Smooth muscle cell (in vitro differentiated cells): ENCODE measurements around the gene ZCCHC7. TPM values are rescaled to one million over a fixed set of nuclear protein-coding genes. Genes with fewer than 3 reads are reported as not detected.

Experiments used
- DNase-seq: peaks from one replicate; lab custom pipeline; 2025; ENCODE audit not compliant: unreplicated experiment; lab: John Stamatoyannopoulos, UW
- H2AFZ ChIP-seq: fragments of 200-600 bp; sonication (generic); 2 replicates; pipeline ENCODE4 v1.6.0; 2016; ENCODE audit warnings: antibody characterized with exemption, low read depth, mild to moderate bottlenecking
- H3F3A ChIP-seq: fragments of 200-600 bp; sonication (generic); 2 replicates; pipeline ENCODE4 v1.6.0; 2017; ENCODE audit warnings: antibody characterized with exemption, low read depth
- H3K27ac ChIP-seq: fragments of 200-600 bp; sonication (generic); 2 replicates; pipeline ENCODE4 v1.5.1; 2016; ENCODE audit warnings: low read depth, mild to moderate bottlenecking
- H3K27me3 ChIP-seq: fragments of 200-600 bp; sonication (generic); 2 replicates; pipeline ENCODE4 v1.6.1; 2016; ENCODE audit warnings: low read depth, mild to moderate bottlenecking
- H3K36me3 ChIP-seq: fragments of 200-600 bp; sonication (generic); 2 replicates; pipeline ENCODE4 v1.5.1; 2016; ENCODE audit warnings: low read depth
- H3K4me1 ChIP-seq: fragments of 200-600 bp; sonication (generic); 2 replicates; pipeline ENCODE4 v1.5.1; 2016; ENCODE audit warnings: low read depth
- H3K4me2 ChIP-seq: fragments of 200-600 bp; sonication (generic); 2 replicates; pipeline ENCODE4 v1.6.0; 2016; ENCODE audit warnings: mild to moderate bottlenecking
- H3K4me3 ChIP-seq: fragments of 200-600 bp; sonication (generic); 2 replicates; pipeline ENCODE4 v1.5.1; 2016; ENCODE audit warnings: mild to moderate bottlenecking
- H3K79me2 ChIP-seq: fragments of 200-600 bp; sonication (generic); 2 replicates; pipeline ENCODE4 v1.6.0; 2016; ENCODE audit warnings: low read depth, mild to moderate bottlenecking
- H3K9ac ChIP-seq: fragments of 200-600 bp; sonication (generic); 2 replicates; pipeline ENCODE4 v1.6.0; 2016; ENCODE audit warnings: low read depth
- H3K9me3 ChIP-seq: fragments of 200-600 bp; sonication (generic); replicated peaks from 2 replicates; pipeline ENCODE4 v1.5.1; 2016; ENCODE audit warnings: low read depth
- H4K20me1 ChIP-seq: fragments of 200-600 bp; sonication (generic); 2 replicates; pipeline ENCODE4 v1.6.0; 2016; ENCODE audit warnings: low read depth
- CTCF ChIP-seq: fragments of 200-600 bp; sonication (generic); IDR thresholded peaks from 2 replicates; pipeline ENCODE4 v1.5.1; 2017; ENCODE audit warnings: borderline replicate concordance, mild to moderate bottlenecking, antibody characterized with exemption; ENCODE audit not compliant: insufficient read depth, poor library complexity, severe bottlenecking
- WGBS: methylation state at CpG from one replicate; pipeline ENCODE4 v1.1.7; 2016; ENCODE audit warnings: low lambda C conversion rate; 5-methylcytosine and 5-hydroxymethylcytosine counted together
- polyA plus RNA-seq: library from polyadenylated mRNA; unstranded; fragments of >200 nt; fragmentation: Nextera tagmentation; extraction: Ambion mirVana; gene quantifications from 2 replicates; pipeline ENCODE4 v1.2.1, GENCODE V29; 2016
- total RNA-seq: library from RNA; depleted of rRNA; stranded (reverse); fragments of >200 nt; gene quantifications from 2 replicates; pipeline ENCODE4 v1.2.3, GENCODE V29; 2014

ZCCHC7 gene
- total and polyA plus RNA-seq, 2 experiments from 2014 or later, result 19.0 to 24.7 TPM

GRCh38 chr9:37297592-37297991, 177.2 kb downstream of the ZCCHC7 start:
- DNase-seq, result no peak
- no peak overlapping the region for H3K4me3 ChIP-seq
- H4K20me1 ChIP-seq, result peaks cover 72% of the 10 kb centered on the region
- whole genome bisulfite sequencing, result 84% methylated on average over 3 of the region's 3 CpGs
- H3K9me3 ChIP-seq, result no peaks in the 10 kb centered on the region
- no peaks in the 10 kb centered on the region for H3K36me3 ChIP-seq
- H3K4me1 ChIP-seq, result peaks cover 18% of the 10 kb centered on the region
- H2AFZ ChIP-seq, result no peak overlapping the region
- H3K9ac ChIP-seq, result no peak overlapping the region
- no peaks in the 10 kb centered on the region for H3F3A ChIP-seq
- H3K79me2 ChIP-seq, result peaks cover 4% of the 10 kb centered on the region
- H3K27ac ChIP-seq, result no peak overlapping the region
- no peak overlapping the region for H3K4me2 ChIP-seq
- TF ChIP-seq CTCF, result no peak
- H3K27me3 ChIP-seq, result no peaks in the 10 kb centered on the region

GRCh38 chr9:37300620-37301019, 180.2 kb downstream of the ZCCHC7 start:
- WGBS, result 6% methylated on average over 1 of the region's 1 CpG
- peaks cover 44% of the 10 kb centered on the region for H4K20me1 ChIP-seq
- no peak for TF ChIP-seq CTCF
- no peaks in the 10 kb centered on the region for H3K9me3 ChIP-seq
- peak overlapping the region; percentile 22 for H3K4me2 ChIP-seq
- H3K36me3 ChIP-seq, result peaks cover 4% of the 10 kb centered on the region
- peaks cover 4% of the 10 kb centered on the region for H3K79me2 ChIP-seq
- H3F3A ChIP-seq, result no peaks in the 10 kb centered on the region
- H3K9ac ChIP-seq, result no peak overlapping the region
- no peaks in the 10 kb centered on the region for H3K27me3 ChIP-seq
- no peak overlapping the region for H2AFZ ChIP-seq
- H3K27ac ChIP-seq, result peak overlapping the region; percentile 73
- H3K4me1 ChIP-seq, result peaks cover 8% of the 10 kb centered on the region
- no peak overlapping the region for H3K4me3 ChIP-seq
- DNase-seq, result no peak

GRCh38 chr9:37301042-37301853, 180.9 kb downstream of the ZCCHC7 start:
- H3K4me2 ChIP-seq, result no peak overlapping the region
- 96% methylated on average over 2 of the region's 2 CpGs for WGBS
- H3K27ac ChIP-seq, result peak overlapping the region; percentile 73
- no peak for TF ChIP-seq CTCF
- no peak overlapping the region for H3K4me3 ChIP-seq
- no peaks in the 10 kb centered on the region for H3K27me3 ChIP-seq
- peaks cover 38% of the 10 kb centered on the region for H4K20me1 ChIP-seq
- H3K9ac ChIP-seq, result no peak overlapping the region
- H3K9me3 ChIP-seq, result no peaks in the 10 kb centered on the region
- H3K4me1 ChIP-seq, result peaks cover 8% of the 10 kb centered on the region
- no peak overlapping the region for H2AFZ ChIP-seq
- no peak for DNase-seq
- no peaks in the 10 kb centered on the region for H3F3A ChIP-seq
- H3K79me2 ChIP-seq, result peaks cover 4% of the 10 kb centered on the region
- H3K36me3 ChIP-seq, result peaks cover 4% of the 10 kb centered on the region

- Histone ChIP-seq H4K20me1 (peaks cover 32% of the 10 kb centered on the region), H3K36me3 (peaks cover 4% of the 10 kb centered on the region), H3K9ac (no peak overlapping the region), H2AFZ (no peak overlapping the region), H3K27me3 (no peaks in the 10 kb centered on the region), H3K4me3 (no peak overlapping the region), H3K4me1 (peaks cover 8% of the 10 kb centered on the region), H3K79me2 (peaks cover 4% of the 10 kb centered on the region), H3K27ac (no peak overlapping the region), H3K4me2 (no peak overlapping the region), H3K9me3 (no peaks in the 10 kb centered on the region), H3F3A (no peaks in the 10 kb centered on the region)
- DNase-seq, result no peak
- TF ChIP-seq CTCF, result no peak
- WGBS, result 45% methylated on average over 1 of the region's 1 CpG
These were observed 181.4 kb downstream of the ZCCHC7 start for GRCh38 chr9:37301854-37302172.
